ENCODE results near the gene PIGK.

GRCh38 chr1:77134359-77134758 lies 84.9 kb downstream of the PIGK start:
- no peak for TF ChIP-seq CTCF (IDR thresholded peaks at IDR 0.05 in 4 of 5, conservative IDR thresholded peaks at IDR 0.05 in 1 of 5)
- TF ChIP-seq POLR2A (IDR thresholded peaks at IDR 0.05), result no peak
